K562 (cell line): Measurements from ENCODE around the gene CD248. TPM values are rescaled to one million over a fixed set of nuclear protein-coding genes. Genes with fewer than 3 reads are reported as not detected.
A peak's percentile ranks its signal among the peaks of the same experiment; 100 is the strongest.
"Not testable (repeated sequence)": the region's sequence is repeated elsewhere in the genome, so short reads cannot be mapped to it uniquely, and the experiment has no call there.

Source experiments
- ATAC-seq: fragments of 200-7000 bp; cut with Tn5 transposase; 3 replicates; pipeline ENCODE4 v1.9.1; 2020; ENCODE audit warnings: moderate library complexity
- BruUV-seq: library from RNA; stranded (reverse); fragments of 400-500 nt; replicated peaks from 2 replicates; lab custom pipeline; 2021; lab: Mats Ljungman, UMichigan
- CTCF ChIA-PET: fragments of 300-600 bp; formaldehyde crosslinking; extraction: SDS; loops from one replicate; lab custom pipeline; 2021; ENCODE audit warnings: low intra/inter-chr PET ratio; lab: Yijun Ruan, JAX
- POLR2A ChIA-PET: fragments of 300-600, 350-650 bp; sonication (Branson Sonifier 250); formaldehyde crosslinking; extraction: SDS; loops from one replicate; lab custom pipeline; 2021; ENCODE audit warnings: antibody characterized with exemption, inconsistent platforms; lab: Yijun Ruan, JAX
- DNase-seq, 4 experiments: peaks; one replicate each; pipeline versions ENCODE4 v3.0.0 to v3.0.0-alpha.2; 2011 to 2018; ENCODE audit warnings: low spot score in 3 of 4, mixed read lengths in 3 of 4; ENCODE audit errors: extremely low read depth in 1 of 4
- FAIRE-seq: peaks from 2 replicates; lab custom pipeline; 2011; peaks lifted over from hg19 to GRCh38; lab: Jason Lieb, UNC
- H2AFZ ChIP-seq: 2 replicates; pipeline ENCODE4 v1.6.0; 2011; ENCODE audit warnings: low read depth, low read length, control low read depth, inconsistent platforms
- H3K27ac ChIP-seq: fragments of 200-600 bp; 3 replicates; pipeline ENCODE4 v1.8.0; 2011; ENCODE audit warnings: low read depth, mild to moderate bottlenecking, control low read depth, inconsistent platforms, low read length, moderate library complexity, mixed read lengths; ENCODE audit errors: extremely low read depth
- H3K27me3 ChIP-seq, 2 experiments: fragments of 300-600 bp in 1 of 2; 2 replicates in 1 of 2; 3 replicates in 1 of 2; pipeline versions ENCODE4 v1.6.0 to v1.8.0; 2011; ENCODE audit warnings: inconsistent platforms in 2 of 2, low read length in 2 of 2, mild to moderate bottlenecking in 1 of 2, mixed read lengths in 1 of 2, moderate library complexity in 1 of 2; ENCODE audit not compliant: control insufficient read depth in 2 of 2, insufficient read depth in 2 of 2
- H3K36me3 ChIP-seq: fragments of 300-600 bp; 3 replicates; pipeline ENCODE4 v1.8.0; 2011; ENCODE audit warnings: mild to moderate bottlenecking, low read length, inconsistent platforms; ENCODE audit not compliant: control insufficient read depth, insufficient read depth
- H3K4me1 ChIP-seq, 2 experiments: fragments of 200-600 bp in 1 of 2; replicated peaks in 1 of 2; 2 replicates in 1 of 2; 3 replicates in 1 of 2; pipeline versions ENCODE4 v1.5.1 to v1.8.0; 2011; ENCODE audit warnings: inconsistent platforms in 2 of 2, low read length in 2 of 2, mild to moderate bottlenecking in 1 of 2, mixed read lengths in 1 of 2, moderate library complexity in 1 of 2; ENCODE audit not compliant: control insufficient read depth in 2 of 2, insufficient read depth in 2 of 2
- H3K4me2 ChIP-seq: 2 replicates; pipeline ENCODE4 v1.6.1; 2011; ENCODE audit warnings: low read length, control low read depth, inconsistent platforms, mixed read lengths; ENCODE audit not compliant: insufficient read depth
- H3K4me3 ChIP-seq: fragments of 200-600 bp; sonication (generic), shearing (Covaris generic); 2 replicates; pipeline ENCODE4 v1.5.1; 2016; ENCODE audit warnings: control low read depth, inconsistent platforms
- H3K79me2 ChIP-seq: fragments of 200-600 bp; 3 replicates; pipeline ENCODE4 v1.8.0; 2011; ENCODE audit warnings: low read length, inconsistent platforms; ENCODE audit not compliant: control insufficient read depth, insufficient read depth
- H3K9ac ChIP-seq, 2 experiments: 2 replicates each; pipeline versions ENCODE4 v1.6.0 to v1.6.1; 2011; ENCODE audit warnings: low read depth in 2 of 2, low read length in 2 of 2, control low read depth in 1 of 2, inconsistent platforms in 1 of 2, mild to moderate bottlenecking in 1 of 2, mixed read lengths in 1 of 2; ENCODE audit not compliant: insufficient read depth in 1 of 2
- H3K9me1 ChIP-seq: one replicate; pipeline ENCODE4 v1.6.0; 2011; ENCODE audit warnings: inconsistent platforms, mild to moderate bottlenecking, low read length, moderate library complexity; ENCODE audit not compliant: control insufficient read depth, insufficient read depth
- H3K9me3 ChIP-seq: replicated peaks from 2 replicates; pipeline ENCODE4 v1.5.1; 2011; ENCODE audit warnings: low read depth, low read length, inconsistent platforms; ENCODE audit not compliant: control insufficient read depth, insufficient read depth
- H4K20me1 ChIP-seq: replicated peaks from 2 replicates; pipeline ENCODE4 v1.6.1; 2011; ENCODE audit warnings: low read length, inconsistent platforms, mixed read lengths; ENCODE audit not compliant: control insufficient read depth, insufficient read depth
- EGR1 ChIP-seq: fragments of 450-650 bp; conservative IDR thresholded peaks from 2 replicates; pipeline ENCODE4 v1.6.1; 2017; ENCODE audit warnings: mild to moderate bottlenecking
- HDAC3 ChIP-seq: fragments of 450-650 bp; IDR thresholded peaks from 2 replicates; pipeline ENCODE4 v1.6.1; 2018; ENCODE audit warnings: borderline replicate concordance, mild to moderate bottlenecking, moderate library complexity; ENCODE audit not compliant: partially characterized antibody
- MCM3 ChIP-seq: fragments of 450-650 bp; IDR thresholded peaks from 2 replicates; pipeline ENCODE4 v1.6.1; 2016
- PTTG1 ChIP-seq: fragments of 450-650 bp; IDR thresholded peaks from 2 replicates; pipeline ENCODE4 v1.6.1; 2016; ENCODE audit warnings: low read depth, mild to moderate bottlenecking, missing genetic modification characterization, missing compliant biosample characterization
- ZNF217 ChIP-seq: sonication (generic); formaldehyde crosslinking; IDR thresholded peaks from 2 replicates; pipeline ENCODE4 v1.8.0; 2022; ENCODE audit warnings: mild to moderate bottlenecking, missing genetic modification reagents
- WGBS: fragments of 100-300 bp; shearing (Covaris generic); methylation state at CpG from one replicate; pipeline ENCODE4 v1.1.6; 2016; ENCODE audit warnings: low coverage, mixed read lengths; ENCODE audit not compliant: insufficient coverage; ENCODE audit errors: missing lambda C conversion rate; 5-methylcytosine and 5-hydroxymethylcytosine counted together
- in situ Hi-C: fragments of 300-500 bp; cut with MboI; formaldehyde crosslinking; loops from 4 replicates; pipeline ENCODE4 v1.15.0; 2018; ENCODE audit warnings: inconsistent platforms, mixed read lengths
- intact Hi-C: fragments of 100-400 bp; cut with micrococcal nuclease; formaldehyde crosslinking; loops from 2 replicates; pipeline ENCODE4 v1.14.2; 2022
- polyA plus RNA-seq, 8 experiments: library from polyadenylated mRNA; depleted of rRNA in 4 of 8; stranded (reverse) in 5 of 8; unstranded in 3 of 8; fragments of >200 nt; fragmentation: Nextera tagmentation in 2 of 8; fragmentation: Illumina TruSeq in 1 of 8; extraction: Ambion mirVana in 2 of 8; extraction: Trizol in 1 of 8; gene quantifications; 2 replicates each; pipeline versions ENCODE4 v1.2.1 to v1.2.3, GENCODE V29; 2011 to 2014; ENCODE audit warnings: inconsistent platforms in 1 of 8, missing spikeins in 1 of 8
- total RNA-seq, 7 experiments: library from RNA; depleted of rRNA in 6 of 7; stranded (reverse); fragments of >200 nt in 6 of 7; fragmentation: Illumina TruSeq in 2 of 7; extraction: Trizol in 2 of 7; gene quantifications; 2 replicates each; pipeline versions ENCODE4 v1.2.1 to v1.2.3, GENCODE V29; 2011 to 2021; ENCODE audit warnings: low replicate concordance in 1 of 7
- TF ChIP-seq, protein P1 (sequence below), 2 experiments: fragments of 450-650 bp; IDR thresholded peaks; 2 replicates each; pipeline ENCODE4 v1.6.1; 2016

CD248 gene
- total and polyA plus RNA-seq, 9 of the 15 experiments (the other 6 are each of a cell fraction or from before 2014, with no cell fraction given): 0.09 TPM; not detected in 8

DNA sequence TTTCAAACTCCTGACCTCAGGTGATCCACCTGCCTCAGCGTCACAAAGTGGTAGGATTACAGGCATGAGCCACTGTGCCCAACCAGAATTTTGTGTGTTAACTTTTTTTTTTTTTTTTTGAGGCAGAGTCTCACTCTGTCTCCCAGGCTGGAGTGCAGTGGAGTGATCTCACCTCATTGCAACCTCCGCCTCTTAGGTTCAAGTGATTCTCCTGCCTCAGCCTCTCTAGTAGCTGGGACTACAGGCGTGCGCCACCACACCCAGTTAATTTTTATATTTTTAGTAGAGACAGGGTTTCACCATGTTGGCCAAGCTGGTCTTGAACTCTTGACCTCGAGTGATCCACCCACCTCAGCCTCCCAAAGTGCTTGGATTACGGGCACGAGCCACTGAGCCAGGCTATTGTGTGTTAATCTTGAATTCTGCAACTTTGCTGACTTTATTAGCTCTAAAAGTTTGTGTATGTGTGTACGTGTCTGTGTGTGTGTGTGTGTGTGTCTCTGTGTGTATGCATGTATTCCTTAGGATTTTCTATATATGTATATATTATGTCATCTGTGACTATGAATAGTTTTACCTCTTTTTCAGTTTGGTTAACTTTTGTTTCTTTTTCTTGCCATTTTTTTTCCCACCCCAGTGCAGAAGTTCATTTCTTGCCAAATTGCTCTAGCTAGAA is 33.9 kb upstream of the CD248 start:
- H3K36me3 ChIP-seq, intact Hi-C loops, H3K9me3 ChIP-seq, H3K4me3 ChIP-seq, H4K20me1 ChIP-seq, H3K9me1 ChIP-seq, FAIRE-seq, in situ Hi-C loops, H3K27me3 ChIP-seq, DNase-seq, H3K79me2 ChIP-seq, BruUV-seq, ATAC-seq, CTCF ChIA-PET: not testable (repeated sequence)
- 0 out of 3 replicates have a peak overlapping the region, but pooled peaks have one; percentile 21 for H3K27ac ChIP-seq
- peaks cover 15 to 29% of the 10 kb centered on the region in 2 experiments for H3K4me1 ChIP-seq
- TF ChIP-seq, protein P1, sequence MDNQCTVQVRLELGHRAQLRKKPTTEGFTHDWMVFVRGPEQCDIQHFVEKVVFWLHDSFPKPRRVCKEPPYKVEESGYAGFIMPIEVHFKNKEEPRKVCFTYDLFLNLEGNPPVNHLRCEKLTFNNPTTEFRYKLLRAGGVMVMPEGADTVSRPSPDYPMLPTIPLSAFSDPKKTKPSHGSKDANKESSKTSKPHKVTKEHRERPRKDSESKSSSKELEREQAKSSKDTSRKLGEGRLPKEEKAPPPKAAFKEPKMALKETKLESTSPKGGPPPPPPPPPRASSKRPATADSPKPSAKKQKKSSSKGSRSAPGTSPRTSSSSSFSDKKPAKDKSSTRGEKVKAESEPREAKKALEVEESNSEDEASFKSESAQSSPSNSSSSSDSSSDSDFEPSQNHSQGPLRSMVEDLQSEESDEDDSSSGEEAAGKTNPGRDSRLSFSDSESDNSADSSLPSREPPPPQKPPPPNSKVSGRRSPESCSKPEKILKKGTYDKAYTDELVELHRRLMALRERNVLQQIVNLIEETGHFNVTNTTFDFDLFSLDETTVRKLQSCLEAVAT (IDR thresholded peaks at IDR 0.05): 0 out of 4 replicates have a peak, but pooled peaks of 1 of the 2 experiments have one; percentile 53
- 69% methylated on average over 8 of the region's 8 CpGs for WGBS
- POLR2A ChIA-PET: interaction anchor here (1.0 to 3.0 kb wide), 5 partner anchors 9 to 23 kb away, joined by 3 to 16 read pairs (median 5); no protein-coding TSS in a partner anchor
- 0 out of 4 replicates have a peak overlapping the region, but pooled peaks of 1 of the 2 experiments have one; percentile 33 for H3K9ac ChIP-seq
- H3K4me2 ChIP-seq: peak overlapping the region; percentile 31; the same call in 1 of the 2 replicates
- peak overlapping the region; percentile 87 for H2AFZ ChIP-seq

- in situ Hi-C loops: no loop called here
- FAIRE-seq: no peak
Observed at GRCh38 chr11:66349084-66349386, 32.2 kb upstream of the CD248 start.

More at GRCh38 chr11:66349084-66349386, 32.2 kb upstream of the CD248 start:
- ATAC-seq (no peak), DNase-seq (no peak)
- POLR2A ChIA-PET: no interaction called here
- TF ChIP-seq EGR1 (no peak), PTTG1 (tag) (no peak), ZNF217 (CRISPR knock-in tag) (no peak), MCM3 (no peak), HDAC3 (no peak)
- no peak overlapping the region for H2AFZ ChIP-seq
- H3K9me1 ChIP-seq: no peaks in the 10 kb centered on the region
- CTCF ChIA-PET: interaction anchor here (0.6 kb wide), 1 partner anchor 37 kb away, joined by 3 read pairs; no protein-coding TSS in a partner anchor
- intact Hi-C loops: no loop called here
- no peaks in the 10 kb centered on the region for H3K27me3 ChIP-seq
- no peaks in the 10 kb centered on the region for H3K36me3 ChIP-seq
- H3K9ac ChIP-seq: no peak overlapping the region
- no peak overlapping the region for H3K4me2 ChIP-seq
- H3K4me3 ChIP-seq: no peak overlapping the region
- H3K27ac ChIP-seq: no peak overlapping the region
- no TSS peak for BruUV-seq
- WGBS: 79% methylated on average over 2 of the region's 2 CpGs
- no peaks in the 10 kb centered on the region for H4K20me1 ChIP-seq
- H3K79me2 ChIP-seq: peaks cover 13% of the 10 kb centered on the region
- no peaks in the 10 kb centered on the region for H3K9me3 ChIP-seq
- peaks cover 20 to 40% of the 10 kb centered on the region in 2 experiments for H3K4me1 ChIP-seq
